ENCODE results near the gene CRMP1.
"Not testable (repeated sequence)": the region's sequence is repeated elsewhere in the genome, so short reads cannot be mapped to it uniquely, and the experiment has no call there.

CRMP1 gene

DNA sequence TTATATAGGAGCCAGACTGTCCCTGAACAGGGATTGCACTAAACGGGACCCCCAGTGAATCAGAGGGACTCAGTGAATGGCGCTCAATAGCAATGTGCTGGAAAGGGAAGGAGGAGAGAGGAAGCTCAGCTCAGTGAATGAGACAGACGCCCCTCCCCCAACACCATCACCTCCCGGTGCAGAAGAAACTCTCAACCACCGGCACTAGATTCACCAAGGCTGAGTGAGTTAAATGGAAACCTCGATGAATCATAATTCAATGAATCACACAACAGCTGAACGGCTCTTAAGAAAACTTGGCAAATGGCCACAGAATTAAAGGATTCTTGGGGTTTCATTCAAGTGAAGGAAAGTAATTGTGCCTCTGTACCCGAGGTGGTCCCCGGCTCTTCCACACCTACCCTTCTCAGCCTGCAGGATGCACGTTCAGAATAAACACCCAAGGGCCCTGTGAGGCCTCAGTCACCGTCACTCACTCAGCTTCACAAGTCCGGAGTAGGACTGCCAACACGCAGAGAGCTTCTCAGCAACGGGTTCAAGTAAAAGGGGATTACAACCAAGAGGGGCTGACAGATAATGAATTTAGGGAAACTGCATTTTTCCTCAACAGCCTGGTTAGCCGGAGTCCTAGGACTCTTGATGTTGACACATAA lies 29.3 kb downstream of the CRMP1 start:
- peak; percentile 46 to 50 (median 49) for DNase-seq (ENCODE audit: low read depth in 2 of 3, low spot score in 1 of 3)

DNA sequence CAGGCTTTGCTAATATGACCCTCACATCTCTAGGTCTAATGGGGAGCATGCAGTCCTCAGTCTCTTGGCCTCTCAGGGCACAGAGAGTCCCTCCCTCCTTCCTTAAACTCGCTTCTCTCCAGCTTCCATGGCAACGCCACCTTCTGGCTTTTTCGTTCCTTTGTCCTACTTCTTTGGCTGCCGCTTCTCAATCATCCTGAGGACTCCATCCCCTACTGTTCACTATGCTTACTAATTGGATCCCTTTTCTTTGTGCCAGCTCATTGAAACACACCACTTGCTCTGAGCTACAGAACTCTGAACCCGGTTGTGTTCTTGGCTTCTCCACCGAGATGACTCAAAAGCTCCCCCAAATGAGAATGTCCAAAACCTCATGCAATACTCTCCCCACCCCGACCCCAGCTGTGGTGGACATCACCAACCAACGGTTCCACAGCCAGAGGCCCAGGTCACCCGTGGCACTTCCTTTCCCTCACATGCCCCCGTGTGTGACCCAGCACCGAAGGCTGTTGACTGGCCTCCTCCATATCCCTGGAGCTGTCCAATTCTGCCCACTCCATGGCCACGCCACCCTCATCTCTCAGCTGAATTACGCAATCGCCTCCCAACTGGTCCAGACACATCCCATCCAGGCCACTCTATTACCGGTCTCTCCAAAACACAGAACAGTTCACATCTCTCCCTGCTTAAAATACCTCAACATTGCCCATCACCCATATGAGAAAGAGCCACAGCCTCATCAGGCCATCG lies 34.7 kb downstream of the CRMP1 start:
- no peak for DNase-seq (ENCODE audit: low read depth in 2 of 3, low spot score in 1 of 3)

DNA sequence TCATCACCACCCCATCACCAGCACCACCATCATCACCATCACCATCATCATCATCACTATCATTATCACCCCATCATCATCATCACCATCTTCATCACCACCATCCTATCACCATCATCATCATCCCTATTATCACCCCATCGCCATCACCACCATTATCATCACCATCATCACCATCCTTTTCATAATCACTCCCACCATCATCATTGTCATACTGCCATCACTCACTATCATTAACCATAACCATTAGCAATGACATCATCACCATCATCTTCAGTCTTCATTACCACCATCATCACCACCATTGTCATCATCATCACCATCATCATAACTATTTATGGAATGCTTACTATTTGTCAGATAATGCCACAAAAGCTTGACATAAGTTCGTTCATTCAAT lies 35.7 kb downstream of the CRMP1 start:
- no peak for DNase-seq (ENCODE audit: low read depth in 2 of 3, low spot score in 1 of 3)

DNA sequence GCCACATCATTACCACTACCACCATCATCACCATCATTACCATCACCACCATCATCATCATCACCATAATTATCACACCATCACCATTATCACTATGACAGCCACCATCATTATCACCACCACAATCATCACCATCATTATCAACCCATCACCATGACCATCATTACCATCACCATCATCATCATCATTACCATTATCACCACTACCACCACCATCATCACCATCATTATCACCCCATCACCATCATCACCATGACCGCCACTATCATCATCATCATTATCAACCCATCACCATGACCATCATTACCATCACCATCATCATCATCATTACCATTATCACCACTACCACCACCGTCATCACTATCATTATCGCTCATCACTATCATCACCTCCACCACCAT lies 36.5 kb downstream of the CRMP1 start:
- DNase-seq (ENCODE audit: low read depth in 2 of 3, low spot score in 1 of 3), result not testable (repeated sequence)

DNA sequence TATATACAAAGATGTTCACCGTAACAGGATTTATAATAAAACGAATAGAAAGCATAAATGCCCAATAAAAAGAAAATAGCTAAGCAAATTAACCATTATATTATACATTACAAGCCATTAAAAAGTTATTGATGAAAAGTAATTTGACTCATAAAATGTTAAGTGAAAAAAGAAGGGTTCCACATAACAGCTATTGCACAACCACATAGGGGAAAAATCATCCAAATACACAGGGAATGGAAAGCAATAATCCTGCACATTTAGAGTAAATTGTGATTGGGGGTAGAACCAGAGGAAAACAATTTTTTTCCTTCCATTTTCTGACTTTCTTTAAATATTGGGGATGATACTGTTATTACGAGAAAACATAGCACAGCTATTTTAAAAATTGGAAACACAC lies 38.0 kb downstream of the CRMP1 start:
- DNase-seq (ENCODE audit: low read depth in 2 of 3, low spot score in 1 of 3), result no peak

DNA sequence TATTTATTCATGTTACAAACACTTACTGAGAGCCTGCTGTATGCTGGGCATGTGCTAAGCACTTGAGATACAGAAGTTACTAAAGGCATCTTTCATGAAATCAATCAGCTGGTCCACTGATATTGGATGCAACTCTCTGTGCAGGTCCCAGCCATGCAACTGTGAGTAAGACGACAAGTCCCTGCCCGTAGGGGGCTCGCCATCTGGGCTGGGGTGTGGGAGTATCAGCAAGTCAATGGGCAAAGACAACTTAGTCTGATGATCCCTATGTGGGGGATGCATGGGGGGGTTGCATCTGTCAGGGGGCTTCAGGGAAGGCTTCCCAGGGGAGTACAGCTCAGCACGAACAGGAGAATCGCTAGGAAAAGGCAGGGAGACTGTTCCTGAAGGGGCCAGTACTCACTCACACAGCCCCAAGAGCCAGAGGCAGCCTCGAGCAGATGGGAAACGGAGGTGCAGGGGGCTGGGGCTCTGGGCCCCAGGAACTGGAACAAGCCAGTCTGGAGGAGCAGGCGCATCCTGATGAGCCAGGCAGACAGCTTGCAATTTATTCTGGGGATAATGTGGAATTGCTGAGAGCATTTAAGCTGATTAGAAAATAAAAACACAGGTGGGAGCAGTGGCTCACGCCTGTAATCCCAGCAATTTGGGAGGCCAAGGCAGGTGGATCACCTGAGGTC lies 40.2 kb downstream of the CRMP1 start:
- DNase-seq (ENCODE audit: low read depth in 2 of 3, low spot score in 1 of 3), result no peak

DNA sequence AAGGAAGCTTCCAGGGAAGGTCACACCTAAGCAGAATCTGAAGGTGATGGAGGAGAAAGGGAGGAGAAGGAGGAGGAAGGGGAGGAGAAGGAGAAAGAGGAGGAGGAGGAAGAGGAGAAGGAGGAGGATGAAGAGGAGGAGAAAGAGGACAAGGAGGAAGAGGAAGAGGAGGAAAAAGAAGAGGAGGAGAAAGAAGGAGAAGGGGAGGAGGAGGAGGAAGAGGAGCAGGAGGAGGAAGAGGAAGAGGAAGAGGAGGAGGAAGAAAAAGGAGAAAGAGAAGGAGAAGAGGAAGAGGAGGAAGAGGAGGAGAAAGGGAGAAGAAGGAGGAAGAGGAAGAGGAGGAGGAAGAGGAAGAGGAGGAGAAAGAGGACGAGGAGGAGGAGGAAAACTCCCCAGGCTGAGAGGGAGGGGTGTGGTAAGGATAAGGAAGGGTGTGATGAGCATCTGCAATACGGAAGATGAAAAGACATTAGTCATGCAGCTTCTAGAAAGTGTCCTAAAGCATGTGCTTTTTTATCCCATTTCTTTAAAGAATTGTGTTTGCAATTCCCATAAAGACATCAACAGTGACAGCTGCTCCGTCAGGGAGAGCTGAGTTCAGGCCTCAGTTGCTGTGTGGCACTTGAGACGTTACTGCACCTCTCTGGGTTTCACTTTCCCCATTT lies 41.1 kb downstream of the CRMP1 start:
- no peak for DNase-seq (ENCODE audit: low read depth in 2 of 3, low spot score in 1 of 3)

DNA sequence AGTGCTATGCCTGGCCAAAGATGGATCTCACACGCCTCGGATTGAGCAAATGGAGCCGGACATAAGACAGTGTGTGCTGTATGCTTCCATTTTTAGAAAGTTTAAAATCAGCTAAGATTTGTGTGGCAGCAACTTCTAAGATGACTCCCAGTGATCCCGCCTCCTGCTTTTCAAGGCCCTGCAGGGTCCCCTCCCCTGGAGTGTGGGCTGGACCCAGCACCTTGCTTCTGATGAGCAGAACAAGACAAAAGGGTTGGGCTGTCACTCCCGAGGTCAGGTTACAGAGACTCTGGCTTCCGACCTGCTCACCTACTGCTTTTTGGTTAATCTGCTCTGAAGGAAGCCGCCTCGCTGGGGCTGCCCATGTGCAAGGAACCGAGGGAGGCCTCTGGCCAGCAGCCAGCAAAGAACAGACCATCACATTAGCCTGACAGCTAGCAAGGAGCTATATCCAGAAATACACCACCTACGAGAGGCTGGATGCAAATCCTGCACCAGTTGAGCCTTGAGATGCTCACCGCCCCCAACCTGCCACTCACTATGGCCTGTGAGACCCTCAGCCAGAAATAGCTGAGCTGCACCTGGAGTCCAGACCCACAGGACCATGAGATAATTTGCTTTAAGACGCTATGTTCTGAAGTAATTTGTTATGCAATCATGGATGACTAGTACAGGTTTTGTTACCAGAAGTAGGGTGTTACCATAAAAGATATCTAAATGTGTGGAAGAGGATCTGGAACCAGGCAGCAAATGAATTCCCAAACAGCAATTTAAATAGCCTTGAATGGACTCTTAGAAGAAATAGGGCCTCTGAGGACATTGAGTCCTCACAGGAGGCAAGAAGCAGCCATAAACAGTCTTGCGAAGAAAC lies 47.6 kb downstream of the CRMP1 start:
- no peak for DNase-seq (ENCODE audit: low read depth in 2 of 3, low spot score in 1 of 3)

DNA sequence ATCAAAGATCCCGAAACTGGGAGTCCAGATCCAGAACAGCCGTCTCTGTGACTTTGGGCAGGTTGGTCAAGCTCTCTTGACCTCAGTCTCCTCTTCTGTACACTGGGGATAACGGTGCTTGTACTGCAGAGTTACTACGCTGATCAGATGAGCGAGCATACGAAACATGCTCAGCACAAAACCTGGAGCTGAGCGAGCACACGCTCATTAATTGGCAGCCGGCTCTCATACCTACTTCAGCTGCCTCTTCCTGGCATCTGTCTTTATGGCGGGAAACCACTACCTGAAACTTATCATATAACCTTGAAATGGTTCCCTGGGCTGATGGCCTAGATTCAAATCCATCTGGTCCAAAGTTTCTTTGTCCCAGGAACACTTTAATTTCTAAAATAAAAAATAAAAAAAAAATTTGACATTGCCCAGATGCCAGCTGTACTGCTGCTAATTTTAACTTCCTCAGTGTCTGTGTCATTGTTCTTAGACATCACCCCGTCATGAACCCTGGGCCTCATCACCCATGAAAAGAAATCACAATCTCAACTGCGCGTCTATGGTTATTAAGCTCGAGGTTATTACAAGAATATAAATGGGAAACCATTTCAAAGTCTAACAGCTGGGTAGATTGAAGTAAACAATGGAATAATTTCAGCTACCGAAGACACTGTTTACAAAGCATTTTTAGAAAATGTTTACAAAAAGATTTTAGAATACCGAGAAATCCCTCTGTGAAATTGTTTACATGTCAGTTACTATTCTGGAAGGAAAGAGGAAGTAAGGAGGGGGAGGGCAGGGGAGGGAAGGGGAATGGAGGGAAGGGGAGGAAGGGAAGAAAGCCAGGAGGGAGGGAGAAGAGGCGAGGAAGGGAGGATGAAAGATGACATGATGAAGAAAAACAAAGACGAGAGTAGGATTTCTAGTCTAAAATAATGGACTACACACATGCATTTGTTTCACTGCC lies 49.0 kb downstream of the CRMP1 start:
- no peak for DNase-seq (ENCODE audit: low read depth in 2 of 3, low spot score in 1 of 3)

DNA sequence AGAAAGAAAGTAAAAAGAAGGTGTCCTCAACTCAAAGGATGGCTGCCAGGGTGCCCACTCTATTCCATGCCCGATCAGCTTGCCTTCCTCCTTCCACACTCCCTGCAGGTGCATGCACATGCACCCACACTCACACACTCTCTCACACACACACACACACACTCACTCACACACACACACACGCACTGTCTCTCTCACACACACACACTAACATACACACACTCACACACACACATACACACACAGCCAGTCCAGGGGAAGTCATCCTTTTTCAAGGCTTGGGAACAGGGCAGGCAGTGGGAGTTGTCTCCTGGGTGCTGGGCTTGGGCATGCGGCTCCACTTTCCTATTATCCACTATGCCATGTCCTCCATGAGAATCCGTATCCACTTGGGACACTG lies 50.4 kb downstream of the CRMP1 start:
- DNase-seq (ENCODE audit: low read depth in 2 of 3, low spot score in 1 of 3), result no peak

DNA sequence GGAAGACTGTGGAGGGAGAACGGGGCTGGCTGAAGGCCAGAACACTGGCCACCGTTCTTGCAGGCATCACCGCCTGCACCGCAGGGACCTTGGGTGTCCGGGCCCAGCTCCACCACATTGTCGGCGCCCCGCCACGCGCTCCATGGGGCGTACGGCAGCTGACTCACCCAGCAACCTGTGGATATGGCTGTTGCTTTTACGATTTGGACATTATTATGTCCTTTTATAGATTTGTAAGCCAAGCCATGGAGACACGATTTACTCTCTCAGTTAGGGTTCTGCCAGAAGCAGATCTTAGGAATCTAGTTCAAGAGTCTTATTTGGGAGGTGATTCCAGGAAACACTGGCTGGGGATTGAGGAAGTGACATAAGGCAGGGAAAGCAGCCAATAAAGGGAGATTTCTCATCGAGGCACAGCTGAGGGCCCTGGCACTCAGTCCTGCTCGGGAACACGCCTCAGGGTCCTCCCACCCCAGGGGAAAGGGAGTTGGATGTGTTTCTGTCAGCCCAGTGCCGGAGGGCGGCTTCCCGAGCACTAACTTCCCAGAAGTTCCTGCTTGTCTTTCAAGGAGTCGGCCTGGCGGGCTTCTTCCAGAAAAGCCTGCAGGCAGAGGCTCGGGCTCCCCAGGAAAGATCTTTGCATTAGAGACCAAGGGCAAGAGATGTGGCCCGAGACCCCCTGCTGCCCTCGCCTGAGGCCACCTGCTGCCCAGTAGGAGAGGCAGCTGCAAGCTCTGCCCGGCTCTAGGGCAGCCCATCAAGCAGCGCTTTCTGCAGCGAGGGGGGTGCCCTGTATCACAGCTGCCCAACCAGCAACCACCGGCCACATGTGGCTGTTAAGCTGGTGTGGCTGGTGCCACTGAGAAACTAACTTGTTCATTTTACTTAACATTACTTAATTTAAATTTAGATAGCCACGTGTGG lies 52.9 kb downstream of the CRMP1 start:
- no peak for DNase-seq (ENCODE audit: low read depth in 2 of 3, low spot score in 1 of 3)

DNA sequence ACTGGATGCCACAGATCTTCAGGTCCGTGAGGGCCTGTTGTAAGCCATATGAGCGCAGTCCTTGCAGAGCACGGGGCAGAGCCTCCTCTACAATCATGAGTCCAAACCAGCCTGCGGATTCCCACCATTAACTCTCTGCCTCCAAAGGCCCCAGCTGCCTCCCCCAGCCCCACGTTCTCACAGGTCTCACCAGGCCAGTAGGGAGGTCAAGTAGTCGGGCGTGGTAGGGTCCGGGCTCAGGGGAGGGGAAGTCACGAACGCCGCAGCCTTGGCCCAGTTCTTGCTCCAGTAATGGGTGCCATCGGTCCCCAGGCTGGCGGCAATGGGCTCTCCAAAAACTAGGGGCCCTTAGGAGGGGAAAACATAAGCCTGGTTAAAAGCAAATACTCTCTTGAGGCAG lies 53.6 kb downstream of the CRMP1 start:
- DNase-seq (ENCODE audit: low read depth in 2 of 3, low spot score in 1 of 3), result no peak

DNA sequence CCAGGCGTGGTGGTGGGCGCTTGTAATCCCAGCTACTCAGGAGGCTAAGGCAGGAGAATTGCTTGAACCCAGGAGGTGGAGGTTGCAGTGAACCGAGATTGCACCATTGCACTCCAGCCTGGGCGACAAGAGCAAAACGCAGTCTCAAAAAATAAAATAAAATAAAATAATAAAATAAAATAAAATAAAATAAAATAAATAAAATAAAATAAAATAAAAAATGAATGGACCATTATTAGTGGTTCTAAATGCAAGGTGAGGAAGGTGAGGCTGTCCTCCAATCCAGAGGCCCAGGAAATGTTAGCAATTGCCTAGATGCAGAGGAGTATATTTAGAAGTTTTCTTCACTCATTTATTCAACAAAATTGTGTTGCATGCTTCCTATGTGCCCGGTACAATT lies 55.4 kb downstream of the CRMP1 start:
- DNase-seq (ENCODE audit: low read depth in 2 of 3, low spot score in 1 of 3), result not testable (repeated sequence)

DNA sequence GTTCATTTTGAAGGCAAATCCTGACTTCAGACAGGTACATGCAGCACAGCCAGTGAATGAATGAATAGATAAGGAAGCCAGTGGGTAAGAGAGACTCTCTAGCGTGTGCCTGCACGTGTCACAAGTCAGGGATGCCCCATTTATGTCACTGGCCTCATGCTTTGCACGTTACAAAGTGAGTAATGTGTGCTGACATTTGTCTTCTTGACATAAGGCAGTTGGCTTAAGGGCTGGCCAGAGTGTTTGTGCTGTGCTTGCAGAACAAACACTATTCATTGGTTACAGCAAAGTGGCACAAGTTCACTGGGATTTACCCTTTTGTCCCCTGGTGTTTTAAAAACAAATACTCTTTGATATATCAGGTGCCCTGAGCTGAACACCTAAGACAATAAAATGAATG lies 55.9 kb downstream of the CRMP1 start:
- no peak for DNase-seq (ENCODE audit: low read depth in 2 of 3, low spot score in 1 of 3)

DNA sequence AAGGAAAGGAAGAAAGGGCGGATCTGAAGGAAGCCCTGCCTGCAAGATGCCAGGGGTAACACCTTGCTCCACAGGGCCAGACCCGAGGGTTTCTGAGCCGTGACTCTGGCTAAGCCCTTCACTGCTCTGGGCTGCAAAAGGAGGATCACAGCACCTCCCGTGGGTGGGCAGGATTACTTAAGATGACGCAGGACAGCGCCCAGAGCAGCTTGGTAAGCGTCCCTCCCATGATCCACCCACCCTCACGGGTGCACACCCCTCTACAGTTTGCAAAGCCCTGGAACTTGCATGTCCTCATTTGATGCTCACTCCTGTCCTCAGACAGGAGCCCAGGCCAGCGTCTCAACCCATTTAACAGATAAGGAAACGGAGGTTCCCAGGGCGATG lies 64.9 kb downstream of the CRMP1 start:
- DNase-seq (ENCODE audit: low read depth in 2 of 3, low spot score in 1 of 3), result no peak

DNA sequence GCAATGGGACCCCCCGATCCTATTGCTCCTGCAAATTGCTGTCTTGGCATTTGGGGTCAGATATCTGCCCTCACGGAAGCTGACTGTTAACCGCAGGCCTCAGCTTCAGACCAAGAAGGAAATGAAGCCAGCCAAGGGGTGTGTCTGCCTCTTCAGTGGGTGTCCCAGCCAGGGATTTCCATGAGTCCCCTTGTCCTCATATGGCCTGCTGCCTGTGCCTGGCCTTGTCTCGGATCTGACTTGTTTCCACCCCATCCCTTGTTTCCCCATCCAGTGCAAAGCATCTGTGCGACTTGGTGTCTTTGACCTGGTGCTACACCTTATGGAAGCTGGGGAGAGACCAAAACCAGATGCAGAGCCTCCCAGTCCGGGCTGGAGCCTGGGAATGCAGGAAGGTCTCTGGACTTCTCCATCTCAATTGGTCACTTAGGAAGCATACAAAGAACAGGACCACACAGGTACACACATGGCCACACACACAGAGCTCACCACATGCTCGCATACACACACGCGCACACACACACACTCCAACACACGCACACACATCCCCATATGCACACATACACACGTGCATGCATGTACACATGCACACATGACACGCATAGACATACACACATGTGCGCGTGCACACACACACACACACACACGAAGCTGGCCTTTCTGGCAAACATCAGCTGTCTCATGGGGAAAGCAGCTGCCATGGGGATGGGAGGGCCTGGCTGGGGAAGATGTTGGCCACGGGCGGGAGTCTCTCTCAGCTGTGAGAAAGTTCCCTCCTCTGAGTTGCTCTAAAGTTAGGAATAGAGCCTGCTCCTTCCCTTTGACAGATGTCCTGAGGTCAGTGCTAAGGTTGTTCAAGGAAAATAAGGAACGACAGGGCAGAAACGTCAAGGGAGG lies 65.5 kb downstream of the CRMP1 start:
- no peak for DNase-seq (ENCODE audit: low read depth in 2 of 3, low spot score in 1 of 3)

DNA sequence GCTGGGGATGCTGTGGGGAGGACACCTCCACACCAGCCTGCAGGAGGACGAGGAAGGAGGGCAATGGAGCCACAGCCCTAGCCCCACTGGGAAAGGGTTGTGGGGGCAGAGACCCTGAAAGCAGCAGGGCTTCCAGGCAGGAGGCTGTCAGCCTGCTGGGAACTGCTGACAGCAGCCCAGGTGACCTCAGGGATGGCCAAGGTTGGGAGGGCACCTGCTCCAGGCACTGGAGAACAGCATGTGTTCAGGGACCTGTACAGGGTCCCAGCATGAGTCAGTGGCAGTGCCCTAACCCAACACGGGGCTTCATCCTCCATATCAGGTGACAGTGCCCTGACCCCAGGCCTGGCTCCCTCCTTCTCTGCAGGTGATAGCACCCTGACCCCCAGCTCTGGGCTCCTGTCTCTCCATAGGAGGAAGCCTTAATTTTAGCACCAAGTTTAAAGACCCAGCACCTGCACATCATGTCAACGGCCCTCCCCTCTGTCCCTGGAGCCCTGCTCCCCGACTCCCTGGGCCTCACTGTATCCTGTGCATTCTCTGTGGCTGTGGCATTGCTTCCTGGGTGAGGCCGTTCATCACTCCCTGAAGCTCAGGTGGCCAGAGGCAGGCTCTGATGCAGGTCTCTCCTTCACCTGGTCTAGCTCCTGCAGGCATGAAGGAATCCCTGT lies 66.3 kb downstream of the CRMP1 start:
- no peak for DNase-seq (ENCODE audit: low read depth in 2 of 3, low spot score in 1 of 3)

All from stimulated activated CD4-positive, alpha-beta T cell treated with anti-CD3 and anti-CD28 coated beads, Interleukin-12 subunit alpha, Interleukin-12 subunit beta, amount 100 ng/mL, for 48 hours (primary cell).